Epithelial cell of esophagus (primary cell): ENCODE results near the gene HAUS2.

Experiments
- DNase-seq: peaks from one replicate; pipeline ENCODE4 v3.0.0; 2010; ENCODE audit warnings: low read depth
- H3K4me3 ChIP-seq: 2 replicates; pipeline ENCODE4 v1.5.1; 2011; ENCODE audit warnings: mild to moderate bottlenecking, low read length, control low read depth
- CTCF ChIP-seq: IDR thresholded peaks from 2 replicates; pipeline ENCODE4 v1.5.1; 2011; ENCODE audit warnings: low read depth, mild to moderate bottlenecking, low read length, control low read depth, inconsistent platforms; ENCODE audit not compliant: insufficient read depth; ENCODE audit errors: missing control alignments

The HAUS2 gene

GRCh38 chr15:42510258-42511006, 38.2 kb upstream of the HAUS2 start:
- no peak for DNase-seq
- no peak overlapping the region for H3K4me3 ChIP-seq
- no peak for TF ChIP-seq CTCF

- peak; percentile 32 for DNase-seq
- TF ChIP-seq CTCF = no peak
- H3K4me3 ChIP-seq = no peak overlapping the region
These were observed 37.6 kb upstream of the HAUS2 start for GRCh38 chr15:42511007-42511391.

DNA sequence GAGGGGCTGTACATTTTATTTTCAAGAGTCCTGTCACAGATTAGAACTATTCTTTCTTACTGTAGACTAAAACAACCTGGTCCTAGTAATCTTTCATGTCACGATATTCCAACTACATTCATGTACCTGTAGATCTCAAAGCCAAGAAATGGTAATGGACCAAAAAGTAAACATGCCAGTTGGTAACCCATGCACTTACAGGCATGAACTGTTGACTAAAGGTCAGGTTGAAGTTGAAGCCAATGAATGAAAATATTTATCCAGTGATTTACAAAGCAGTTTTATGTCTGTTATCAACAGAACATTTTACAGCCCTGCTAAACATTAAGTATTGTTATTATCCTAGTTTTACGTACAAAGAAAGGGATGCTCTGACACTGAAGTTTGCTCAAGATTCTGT, 25.3 kb upstream of the HAUS2 start:
- H3K4me3 ChIP-seq = no peak overlapping the region
- no peak for DNase-seq
- TF ChIP-seq CTCF = no peak

- TF ChIP-seq CTCF = no peak
- no peak for DNase-seq
- H3K4me3 ChIP-seq = no peak overlapping the region
These were observed 19.7 kb upstream of the HAUS2 start for GRCh38 chr15:42528970-42529369.

- DNase-seq = no peak
- TF ChIP-seq CTCF = no peak
- H3K4me3 ChIP-seq = no peak overlapping the region
These were observed 15.4 kb upstream of the HAUS2 start for GRCh38 chr15:42533246-42533645.

DNA sequence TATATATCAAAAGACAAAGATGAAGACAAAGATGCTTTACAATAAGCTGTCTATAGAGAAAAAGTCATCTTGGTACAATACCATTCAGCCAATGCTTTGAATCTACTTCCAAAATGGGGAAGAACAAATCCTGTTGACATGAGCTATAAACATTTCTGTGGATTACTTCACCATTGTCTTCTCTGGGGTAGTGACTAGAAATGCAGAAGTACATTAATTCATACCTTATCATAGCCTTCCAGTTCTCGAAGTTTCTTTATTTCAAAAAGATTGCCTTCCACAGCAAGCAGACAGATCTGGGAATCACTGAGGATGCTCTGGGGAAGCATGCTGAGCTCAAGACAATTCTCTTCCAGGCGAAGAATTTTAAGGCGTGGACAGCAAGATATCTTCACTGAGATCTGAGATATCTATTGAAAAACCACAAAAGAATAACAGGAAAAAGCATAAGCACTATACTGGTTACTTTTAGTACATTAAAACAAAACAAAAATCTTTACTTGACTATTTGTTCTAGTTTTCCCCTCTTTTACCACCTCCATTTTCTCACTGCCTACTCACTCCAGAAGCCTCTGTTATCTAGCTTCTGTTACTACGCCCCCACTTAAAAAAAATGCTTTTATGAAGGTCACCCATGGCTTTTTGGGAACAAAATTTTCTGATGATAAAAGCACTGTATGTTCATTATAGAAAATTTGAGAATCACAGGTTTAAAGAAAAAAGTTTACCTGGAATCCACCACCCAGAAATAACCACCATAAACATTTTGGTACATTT, 3.6 kb upstream of the HAUS2 start:
- no peak for TF ChIP-seq CTCF
- no peak for DNase-seq
- no peak overlapping the region for H3K4me3 ChIP-seq
